MM.1S (cell line): ENCODE results near the gene BEGAIN.

ENCODE experiments used
- DNase-seq: peaks from one replicate; pipeline ENCODE4 v3.0.0-alpha.2; 2015
- H2AFZ ChIP-seq: fragments of 300-600 bp; sonication (generic); 2 replicates; pipeline ENCODE4 v1.6.0; 2016; ENCODE audit warnings: antibody characterized with exemption, low read length
- H3F3A ChIP-seq: fragments of 300-600 bp; sonication (generic); 2 replicates; pipeline ENCODE4 v1.6.1; 2016; ENCODE audit warnings: mild to moderate bottlenecking, antibody characterized with exemption, low read length, moderate library complexity, mixed read lengths; ENCODE audit not compliant: insufficient read depth
- H3K27ac ChIP-seq: fragments of 300-600 bp; sonication (generic); 2 replicates; pipeline ENCODE4 v1.5.1; 2016; ENCODE audit warnings: mild to moderate bottlenecking, low read length
- H3K27me3 ChIP-seq: fragments of 300-600 bp; sonication (generic); replicated peaks from 2 replicates; pipeline ENCODE4 v1.6.0; 2016; ENCODE audit warnings: low read length; ENCODE audit not compliant: insufficient read depth
- H3K36me3 ChIP-seq: fragments of 300-600 bp; sonication (generic); replicated peaks from 2 replicates; pipeline ENCODE4 v1.6.1; 2016; ENCODE audit warnings: mild to moderate bottlenecking, low read length, mixed read lengths; ENCODE audit not compliant: insufficient read depth
- H3K4me1 ChIP-seq: fragments of 300-600 bp; sonication (generic); 2 replicates; pipeline ENCODE4 v1.6.1; 2016; ENCODE audit warnings: low read length, mixed read lengths
- H3K4me2 ChIP-seq: fragments of 300-600 bp; sonication (generic); 2 replicates; pipeline ENCODE4 v1.6.0; 2016; ENCODE audit warnings: low read depth, low read length
- H3K4me3 ChIP-seq: fragments of 300-600 bp; sonication (generic); 2 replicates; pipeline ENCODE4 v1.5.1; 2016; ENCODE audit warnings: low read length, mixed read lengths
- H3K79me2 ChIP-seq: fragments of 300-600 bp; sonication (generic); 2 replicates; pipeline ENCODE4 v1.6.1; 2016; ENCODE audit warnings: mixed run types, low read length, mixed read lengths
- H3K9ac ChIP-seq: fragments of 300-600 bp; sonication (generic); 2 replicates; pipeline ENCODE4 v1.6.1; 2016; ENCODE audit warnings: low read length, mixed read lengths
- H3K9me2 ChIP-seq: fragments of 300-600 bp; sonication (generic); replicated peaks from 2 replicates; pipeline ENCODE4 v1.6.1; 2016; ENCODE audit warnings: mild to moderate bottlenecking, low read length, mixed read lengths; ENCODE audit not compliant: insufficient read depth
- H3K9me3 ChIP-seq: fragments of 300-600 bp; sonication (generic); replicated peaks from 2 replicates; pipeline ENCODE4 v1.6.1; 2016; ENCODE audit warnings: mild to moderate bottlenecking, low read length, mixed read lengths; ENCODE audit not compliant: insufficient read depth
- H4K20me1 ChIP-seq: fragments of 300-600 bp; sonication (generic); 2 replicates; pipeline ENCODE4 v1.6.1; 2016; ENCODE audit warnings: mild to moderate bottlenecking, low read length, moderate library complexity, mixed read lengths; ENCODE audit not compliant: insufficient read depth
- EZH2 ChIP-seq: fragments of 300-600 bp; sonication (generic); optimal IDR thresholded peaks from 2 replicates; pipeline ENCODE3; 2017; ENCODE audit warnings: low read depth, mild to moderate bottlenecking, antibody characterized with exemption, low read length, mixed read lengths
- EZH2phosphoT487 ChIP-seq: fragments of 300-600 bp; sonication (generic); IDR thresholded peaks from 2 replicates; pipeline ENCODE4 v1.6.1; 2018; ENCODE audit warnings: antibody characterized with exemption, low read length
- TF ChIP-seq, protein P1 (sequence below): fragments of 300-600 bp; sonication (generic); IDR thresholded peaks from 2 replicates; pipeline ENCODE4 v1.5.1; 2016; ENCODE audit warnings: antibody characterized with exemption, low read length, mixed read lengths

Gene BEGAIN

DNA sequence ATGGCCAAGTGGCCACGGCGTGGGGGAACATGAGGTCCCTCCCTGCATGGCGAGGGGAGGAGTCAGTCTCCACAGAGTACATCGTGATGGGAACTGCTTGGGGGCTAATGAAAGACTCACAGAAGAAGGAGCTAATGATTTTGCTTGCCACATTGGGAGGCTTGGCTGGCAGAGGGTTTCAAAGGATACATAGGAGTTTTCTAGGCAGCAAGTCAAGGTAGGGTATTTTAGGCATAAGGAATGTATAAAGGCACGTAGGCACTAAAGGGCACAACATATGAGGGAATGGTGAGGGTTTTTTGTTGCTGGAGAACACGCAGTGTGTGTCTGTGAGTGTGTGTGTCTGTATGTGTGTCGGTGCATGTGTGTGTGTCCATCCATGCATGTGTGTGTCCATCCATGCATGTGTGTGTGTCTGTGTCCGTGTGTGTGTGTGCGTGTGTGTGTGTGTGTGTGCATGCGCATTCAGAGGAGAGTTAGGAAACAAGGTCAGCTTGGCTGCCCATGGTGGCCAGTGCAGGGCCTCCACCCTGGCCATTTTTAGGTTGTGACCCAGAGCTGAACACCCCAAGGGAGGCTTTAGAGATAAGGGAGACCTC is 84.5 kb downstream of the BEGAIN start:
- no peaks in the 10 kb centered on the region for H4K20me1 ChIP-seq
- no peak for TF ChIP-seq EZH2phosphoT487
- TF ChIP-seq EZH2: no peak
- TF ChIP-seq, protein P1, sequence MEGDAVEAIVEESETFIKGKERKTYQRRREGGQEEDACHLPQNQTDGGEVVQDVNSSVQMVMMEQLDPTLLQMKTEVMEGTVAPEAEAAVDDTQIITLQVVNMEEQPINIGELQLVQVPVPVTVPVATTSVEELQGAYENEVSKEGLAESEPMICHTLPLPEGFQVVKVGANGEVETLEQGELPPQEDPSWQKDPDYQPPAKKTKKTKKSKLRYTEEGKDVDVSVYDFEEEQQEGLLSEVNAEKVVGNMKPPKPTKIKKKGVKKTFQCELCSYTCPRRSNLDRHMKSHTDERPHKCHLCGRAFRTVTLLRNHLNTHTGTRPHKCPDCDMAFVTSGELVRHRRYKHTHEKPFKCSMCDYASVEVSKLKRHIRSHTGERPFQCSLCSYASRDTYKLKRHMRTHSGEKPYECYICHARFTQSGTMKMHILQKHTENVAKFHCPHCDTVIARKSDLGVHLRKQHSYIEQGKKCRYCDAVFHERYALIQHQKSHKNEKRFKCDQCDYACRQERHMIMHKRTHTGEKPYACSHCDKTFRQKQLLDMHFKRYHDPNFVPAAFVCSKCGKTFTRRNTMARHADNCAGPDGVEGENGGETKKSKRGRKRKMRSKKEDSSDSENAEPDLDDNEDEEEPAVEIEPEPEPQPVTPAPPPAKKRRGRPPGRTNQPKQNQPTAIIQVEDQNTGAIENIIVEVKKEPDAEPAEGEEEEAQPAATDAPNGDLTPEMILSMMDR: no peak
- no peaks in the 10 kb centered on the region for H3K79me2 ChIP-seq
- no peak overlapping the region for H3K4me3 ChIP-seq
- no peaks in the 10 kb centered on the region for H3K27me3 ChIP-seq
- H3K27ac ChIP-seq: no peak overlapping the region
- no peaks in the 10 kb centered on the region for H3K36me3 ChIP-seq
- H3F3A ChIP-seq: no peaks in the 10 kb centered on the region
- no peaks in the 10 kb centered on the region for H3K9me2 ChIP-seq
- H3K4me2 ChIP-seq: no peak overlapping the region
- no peak for DNase-seq
- H3K9ac ChIP-seq: no peak overlapping the region
- no peaks in the 10 kb centered on the region for H3K9me3 ChIP-seq
- H2AFZ ChIP-seq: no peak overlapping the region
- no peaks in the 10 kb centered on the region for H3K4me1 ChIP-seq

DNA sequence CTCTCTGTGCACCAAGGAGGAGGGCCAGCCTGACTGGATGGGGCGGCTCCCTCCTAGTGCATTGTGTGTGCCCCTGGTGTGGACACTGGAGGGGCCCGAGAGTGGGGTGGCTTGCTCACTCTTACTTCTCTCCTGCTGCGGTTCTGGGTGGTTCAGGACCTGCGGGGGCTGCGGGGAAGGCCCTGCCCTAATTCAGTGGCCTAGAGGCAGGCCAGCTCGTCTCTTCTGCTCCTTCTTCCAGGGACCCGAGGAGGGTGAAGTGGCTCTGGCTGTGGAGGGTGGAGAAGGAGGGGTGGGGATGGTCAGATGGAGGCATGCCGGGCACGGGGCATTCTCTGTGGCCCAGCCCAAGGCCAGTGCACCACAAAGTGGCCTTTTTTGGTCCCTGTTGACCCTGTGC is 87.1 kb downstream of the BEGAIN start:
- no peak overlapping the region for H3K4me3 ChIP-seq
- H3K4me1 ChIP-seq: no peaks in the 10 kb centered on the region
- TF ChIP-seq EZH2: no peak
- TF ChIP-seq, protein P1: no peak
- TF ChIP-seq EZH2phosphoT487: no peak
- H3K27ac ChIP-seq: no peak overlapping the region
- H3K36me3 ChIP-seq: no peaks in the 10 kb centered on the region
- H3K9me3 ChIP-seq: no peaks in the 10 kb centered on the region
- no peaks in the 10 kb centered on the region for H3K79me2 ChIP-seq
- no peaks in the 10 kb centered on the region for H4K20me1 ChIP-seq
- no peaks in the 10 kb centered on the region for H3K9me2 ChIP-seq
- H3K9ac ChIP-seq: no peak overlapping the region
- no peaks in the 10 kb centered on the region for H3K27me3 ChIP-seq
- no peaks in the 10 kb centered on the region for H3F3A ChIP-seq
- H3K4me2 ChIP-seq: no peak overlapping the region
- no peak overlapping the region for H2AFZ ChIP-seq
- no peak for DNase-seq

DNA sequence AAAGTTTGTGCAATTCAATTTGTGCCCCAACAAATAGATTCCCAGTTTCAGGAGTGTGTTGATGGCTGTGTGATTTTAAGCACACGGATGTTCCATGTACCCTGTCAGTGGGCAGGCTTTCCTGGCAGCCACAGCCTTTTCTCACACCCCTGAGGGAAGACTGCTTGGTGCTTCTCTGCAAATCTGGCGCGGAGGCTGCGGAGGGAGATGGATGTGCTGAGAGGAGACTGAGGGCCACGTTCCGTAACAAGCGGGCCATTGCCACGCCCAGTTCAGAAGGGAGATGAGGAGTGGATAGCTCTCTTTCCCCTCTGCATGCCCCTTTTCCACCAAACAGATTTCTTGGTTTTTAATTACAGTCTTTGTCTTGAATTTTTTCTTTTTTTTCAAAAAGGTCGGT is 89.1 kb downstream of the BEGAIN start:
- no peaks in the 10 kb centered on the region for H3K9me3 ChIP-seq
- H3K79me2 ChIP-seq: no peaks in the 10 kb centered on the region
- no peaks in the 10 kb centered on the region for H3F3A ChIP-seq
- no peaks in the 10 kb centered on the region for H4K20me1 ChIP-seq
- no peak overlapping the region for H3K4me3 ChIP-seq
- no peaks in the 10 kb centered on the region for H3K36me3 ChIP-seq
- H3K4me2 ChIP-seq: no peak overlapping the region
- H3K9me2 ChIP-seq: no peaks in the 10 kb centered on the region
- no peak overlapping the region for H3K9ac ChIP-seq
- H2AFZ ChIP-seq: no peak overlapping the region
- no peak for DNase-seq
- no peak overlapping the region for H3K27ac ChIP-seq
- H3K4me1 ChIP-seq: no peaks in the 10 kb centered on the region
- no peaks in the 10 kb centered on the region for H3K27me3 ChIP-seq
- TF ChIP-seq EZH2 (no peak), EZH2phosphoT487 (no peak)
- TF ChIP-seq, protein P1: no peak
